ENCODE results near the gene TACC2. TPM values are rescaled to one million over a fixed set of nuclear protein-coding genes. Genes with fewer than 3 reads are reported as not detected.

TACC2 gene
- total and polyA plus RNA-seq, 2 donors (not counting 1 experiment from before 2014, with no cell fraction given): not detected

DNA sequence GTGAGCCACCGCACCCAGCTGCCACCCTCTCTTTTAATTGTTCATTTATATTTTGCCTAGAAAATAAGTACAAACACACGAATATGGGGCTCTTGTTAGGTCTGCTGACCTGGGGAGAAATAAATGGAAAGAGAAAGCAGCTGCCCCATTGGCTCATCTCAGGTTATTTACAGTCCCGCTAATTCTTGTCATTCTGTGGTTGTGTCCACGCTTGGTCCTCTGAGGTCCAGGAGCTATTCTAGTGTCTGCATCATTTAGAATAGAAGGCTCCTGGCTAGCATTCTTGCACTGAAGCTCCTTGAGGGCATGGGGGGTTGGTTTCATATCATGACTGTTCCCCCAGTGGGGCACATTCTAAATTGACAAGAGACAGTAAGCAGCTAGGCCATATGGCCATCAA is 128.5 kb downstream of the TACC2 start:
- Histone ChIP-seq H3K4me1 (ENCODE audit: control insufficient read depth in 2 of 2, insufficient read depth in 2 of 2, low read length in 2 of 2) (no peaks in the 10 kb centered on the region), H2AFZ (ENCODE audit: insufficient read depth, low read depth, low read length, poor library complexity, severe bottlenecking) (no peak overlapping the region), H3K27ac (ENCODE audit: low read length in 2 of 2) (no peak overlapping the region), H3K9ac (ENCODE audit: low read length) (no peak overlapping the region), H4K20me1 (ENCODE audit: control insufficient read depth, insufficient read depth, low read length, poor library complexity, severe bottlenecking) (no peaks in the 10 kb centered on the region), H3K36me3 (replicated peaks in 1 of 2; ENCODE audit: control extremely low read depth in 1 of 2, control insufficient read depth in 1 of 2, extremely low read depth in 1 of 2, insufficient read depth in 2 of 2, low read length in 1 of 2) (no peaks in the 10 kb centered on the region), H3K27me3 (replicated peaks in 1 of 4; ENCODE audit: control extremely low read depth in 1 of 4, control insufficient read depth in 3 of 4, insufficient read depth in 4 of 4, low read length in 3 of 4) (peaks cover 0 to 20% (median 4%) of the 10 kb centered on the region in 4 experiments), H3K9me3 (ENCODE audit: control extremely low read depth in 1 of 3, control insufficient read depth in 2 of 3, insufficient read depth in 1 of 3, low read length in 2 of 3) (no peaks in the 10 kb centered on the region), H3K4me2 (replicated peaks; ENCODE audit: low read depth, low read length, poor library complexity, severe bottlenecking) (no peak overlapping the region), H3K79me2 (ENCODE audit: control insufficient read depth, insufficient read depth, low read length) (no peaks in the 10 kb centered on the region), H3K4me3 (ENCODE audit: control extremely low read depth in 1 of 5, extremely low read depth in 1 of 5, insufficient read depth in 1 of 5, low read depth in 2 of 5, low read length in 4 of 5) (no peak overlapping the region)
- TF ChIP-seq, protein P1, sequence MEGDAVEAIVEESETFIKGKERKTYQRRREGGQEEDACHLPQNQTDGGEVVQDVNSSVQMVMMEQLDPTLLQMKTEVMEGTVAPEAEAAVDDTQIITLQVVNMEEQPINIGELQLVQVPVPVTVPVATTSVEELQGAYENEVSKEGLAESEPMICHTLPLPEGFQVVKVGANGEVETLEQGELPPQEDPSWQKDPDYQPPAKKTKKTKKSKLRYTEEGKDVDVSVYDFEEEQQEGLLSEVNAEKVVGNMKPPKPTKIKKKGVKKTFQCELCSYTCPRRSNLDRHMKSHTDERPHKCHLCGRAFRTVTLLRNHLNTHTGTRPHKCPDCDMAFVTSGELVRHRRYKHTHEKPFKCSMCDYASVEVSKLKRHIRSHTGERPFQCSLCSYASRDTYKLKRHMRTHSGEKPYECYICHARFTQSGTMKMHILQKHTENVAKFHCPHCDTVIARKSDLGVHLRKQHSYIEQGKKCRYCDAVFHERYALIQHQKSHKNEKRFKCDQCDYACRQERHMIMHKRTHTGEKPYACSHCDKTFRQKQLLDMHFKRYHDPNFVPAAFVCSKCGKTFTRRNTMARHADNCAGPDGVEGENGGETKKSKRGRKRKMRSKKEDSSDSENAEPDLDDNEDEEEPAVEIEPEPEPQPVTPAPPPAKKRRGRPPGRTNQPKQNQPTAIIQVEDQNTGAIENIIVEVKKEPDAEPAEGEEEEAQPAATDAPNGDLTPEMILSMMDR (IDR thresholded peaks at IDR 0.05): no peak
- TF ChIP-seq EZH2 (IDR thresholded peaks at IDR 0.05; ENCODE audit: borderline replicate concordance, insufficient read depth, low read depth, low read length, poor library complexity, severe bottlenecking): no peak
- POLR2A ChIA-PET: no interaction called here
- WGBS (ENCODE audit: insufficient coverage): no CpG with 5 or more reads among the region's 4 CpGs
- intact Hi-C loops (cut with micrococcal nuclease): no loop called here
- no peak for ATAC-seq (ENCODE audit: low read depth)
- Mint-ChIP-seq H3K9me3 (ENCODE audit: insufficient read depth) (no peaks in the 10 kb centered on the region), H3K4me1 (no peaks in the 10 kb centered on the region), H3K4me3 (no peak overlapping the region), H3K27me3 (peaks cover 32% of the 10 kb centered on the region), H3K27ac (no peak overlapping the region)
- DNase-seq: no peak
- CTCF ChIA-PET: no interaction called here

DNA sequence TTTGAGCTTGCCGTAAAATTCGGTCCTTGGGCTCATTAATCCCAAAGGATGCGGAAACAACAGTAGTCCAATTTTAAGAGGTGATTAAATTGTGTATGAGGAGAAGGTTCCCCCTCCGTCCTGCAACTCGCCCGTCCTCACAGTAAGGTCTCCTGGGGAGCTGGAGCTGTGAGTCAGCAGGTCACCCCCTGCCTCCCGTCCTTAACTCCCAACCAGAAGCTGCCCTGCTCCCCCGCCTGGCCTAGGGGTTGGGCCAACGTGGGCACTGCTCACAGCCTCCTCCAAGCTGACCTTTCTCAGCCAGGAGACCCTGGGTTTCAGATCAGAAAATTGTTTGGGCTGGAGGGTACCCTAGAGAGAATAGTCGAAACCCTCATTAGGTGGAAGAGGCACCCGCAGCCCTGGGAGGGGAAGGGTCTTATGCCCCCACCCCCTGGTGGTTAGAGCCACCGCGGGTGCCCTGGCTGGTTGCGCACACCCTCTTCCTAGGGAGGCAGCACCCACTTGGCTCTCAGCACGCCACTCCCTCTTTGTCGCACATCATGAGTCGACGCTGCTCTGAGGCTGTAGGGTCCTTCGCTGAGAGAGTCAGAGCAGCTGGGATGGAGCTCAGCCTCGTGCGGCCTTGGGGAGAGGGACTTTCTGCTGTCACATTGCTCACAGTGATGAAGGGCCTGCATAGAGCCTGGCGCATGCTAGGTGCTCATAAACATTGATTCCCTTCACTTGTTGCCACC is 131.2 kb downstream of the TACC2 start:
- CTCF ChIA-PET: no interaction called here
- H3K4me1 Mint-ChIP-seq: no peaks in the 10 kb centered on the region
- 85% methylated on average over 17 of the region's 22 CpGs for WGBS (ENCODE audit: insufficient coverage)
- H4K20me1 ChIP-seq (ENCODE audit: control insufficient read depth, insufficient read depth, low read length, poor library complexity, severe bottlenecking): no peaks in the 10 kb centered on the region
- DNase-seq: no peak
- intact Hi-C loops (cut with micrococcal nuclease): no loop called here
- H3K4me2 ChIP-seq (replicated peaks; ENCODE audit: low read depth, low read length, poor library complexity, severe bottlenecking): no peak overlapping the region
- H3K27ac ChIP-seq (ENCODE audit: low read length in 2 of 2): no peak overlapping the region
- TF ChIP-seq, protein P1 (IDR thresholded peaks at IDR 0.05): no peak
- no peak for TF ChIP-seq EZH2 (IDR thresholded peaks at IDR 0.05; ENCODE audit: borderline replicate concordance, insufficient read depth, low read depth, low read length, poor library complexity, severe bottlenecking)
- no peaks in the 10 kb centered on the region for H3K4me1 ChIP-seq (ENCODE audit: control insufficient read depth in 2 of 2, insufficient read depth in 2 of 2, low read length in 2 of 2)
- ATAC-seq (ENCODE audit: low read depth): no peak
- H3K27ac Mint-ChIP-seq: no peak overlapping the region
- H2AFZ ChIP-seq (ENCODE audit: insufficient read depth, low read depth, low read length, poor library complexity, severe bottlenecking): no peak overlapping the region
- H3K4me3 Mint-ChIP-seq: no peak overlapping the region
- no peak overlapping the region for H3K9ac ChIP-seq (ENCODE audit: low read length)
- H3K27me3 Mint-ChIP-seq: peaks cover 17% of the 10 kb centered on the region
- H3K9me3 ChIP-seq (ENCODE audit: control extremely low read depth in 1 of 3, control insufficient read depth in 2 of 3, insufficient read depth in 1 of 3, low read length in 2 of 3): no peaks in the 10 kb centered on the region
- H3K9me3 Mint-ChIP-seq (ENCODE audit: insufficient read depth): no peaks in the 10 kb centered on the region
- no peaks in the 10 kb centered on the region for H3K36me3 ChIP-seq (replicated peaks in 1 of 2; ENCODE audit: control extremely low read depth in 1 of 2, control insufficient read depth in 1 of 2, extremely low read depth in 1 of 2, insufficient read depth in 2 of 2, low read length in 1 of 2)
- no peaks in the 10 kb centered on the region for H3K79me2 ChIP-seq (ENCODE audit: control insufficient read depth, insufficient read depth, low read length)
- H3K4me3 ChIP-seq (ENCODE audit: control extremely low read depth in 1 of 5, extremely low read depth in 1 of 5, insufficient read depth in 1 of 5, low read depth in 2 of 5, low read length in 4 of 5): no peak overlapping the region
- POLR2A ChIA-PET: no interaction called here
- no peaks in the 10 kb centered on the region for H3K27me3 ChIP-seq (replicated peaks in 1 of 4; ENCODE audit: control extremely low read depth in 1 of 4, control insufficient read depth in 3 of 4, insufficient read depth in 4 of 4, low read length in 3 of 4)

All from B cell (primary cell).